Type B pancreatic cell (in vitro differentiated cells): ENCODE data around the gene BPGM. TPM values are rescaled to one million over a fixed set of nuclear protein-coding genes. Genes with fewer than 3 reads are reported as not detected.

Source experiments
- DNase-seq: peaks from one replicate; pipeline ENCODE4 v3.0.0; 2021; ENCODE audit warnings: mixed read lengths; ENCODE audit not compliant: unreplicated experiment; ENCODE audit errors: extremely low spot score
- H3K27ac Mint-ChIP-seq: 2 replicates; pipeline ENCODE4 v1.8.0; 2021; ENCODE audit warnings: mild to moderate bottlenecking, mixed read lengths
- H3K27me3 Mint-ChIP-seq: 2 replicates; pipeline ENCODE4 v1.8.0; 2021; ENCODE audit warnings: mixed read lengths
- H3K36me3 Mint-ChIP-seq: 2 replicates; pipeline ENCODE4 v1.8.0; 2021; ENCODE audit warnings: mixed read lengths
- H3K4me1 Mint-ChIP-seq: one replicate; pipeline ENCODE4 v1.8.0; 2021; ENCODE audit warnings: mixed read lengths; ENCODE audit not compliant: unreplicated experiment
- H3K4me3 Mint-ChIP-seq: 2 replicates; pipeline ENCODE4 v1.8.0; 2021; ENCODE audit warnings: mild to moderate bottlenecking, mixed read lengths
- H3K9me3 Mint-ChIP-seq: 2 replicates; pipeline ENCODE4 v1.8.0; 2021; ENCODE audit warnings: mixed read lengths
- CTCF ChIP-seq: fragments of 200-600 bp; sonication (generic); conservative IDR thresholded peaks from 2 replicates; pipeline ENCODE4 v1.5.0; 2021; ENCODE audit warnings: antibody characterized with exemption, mild to moderate bottlenecking
- total RNA-seq: library from RNA; stranded (reverse); gene quantifications from 2 replicates; pipeline ENCODE4 v1.2.1, GENCODE V29; 2021; ENCODE audit warnings: low replicate concordance

BPGM gene
- total RNA-seq, 1 donor from 2014 or later: 19.6 TPM

- no peaks in the 10 kb centered on the region for H3K27me3 Mint-ChIP-seq
- no peaks in the 10 kb centered on the region for H3K9me3 Mint-ChIP-seq
- H3K4me3 Mint-ChIP-seq: peak overlapping the region; percentile 78
- no peak for TF ChIP-seq CTCF
- no peak for DNase-seq
- H3K4me1 Mint-ChIP-seq: peaks cover 17% of the 10 kb centered on the region
- H3K36me3 Mint-ChIP-seq: no peaks in the 10 kb centered on the region
- peak overlapping the region; percentile 40 for H3K27ac Mint-ChIP-seq
Measured at GRCh38 chr7:134649226-134649775, 2.6 kb downstream of the BPGM start.

- Mint-ChIP-seq H3K4me1 (peaks cover 14% of the 10 kb centered on the region), H3K4me3 (no peak overlapping the region), H3K9me3 (no peaks in the 10 kb centered on the region), H3K36me3 (peaks cover 4% of the 10 kb centered on the region), H3K27me3 (no peaks in the 10 kb centered on the region), H3K27ac (no peak overlapping the region)
- TF ChIP-seq CTCF: no peak
- DNase-seq: no peak
Measured at GRCh38 chr7:134651991-134652390, 5.3 kb downstream of the BPGM start.

- Mint-ChIP-seq H3K9me3 (no peaks in the 10 kb centered on the region), H3K36me3 (peaks cover 4% of the 10 kb centered on the region), H3K4me1 (peaks cover 18% of the 10 kb centered on the region), H3K4me3 (no peak overlapping the region), H3K27me3 (no peaks in the 10 kb centered on the region), H3K27ac (no peak overlapping the region)
- TF ChIP-seq CTCF: no peak
- DNase-seq: no peak
Measured at GRCh38 chr7:134654104-134654775, 7.6 kb downstream of the BPGM start.

GRCh38 chr7:134657526-134657925 lies 10.9 kb downstream of the BPGM start:
- no peak for DNase-seq
- Mint-ChIP-seq H3K27me3 (no peaks in the 10 kb centered on the region), H3K4me1 (peaks cover 12% of the 10 kb centered on the region), H3K9me3 (no peaks in the 10 kb centered on the region), H3K27ac (no peak overlapping the region), H3K4me3 (no peak overlapping the region), H3K36me3 (peaks cover 14% of the 10 kb centered on the region)
- no peak for TF ChIP-seq CTCF

GRCh38 chr7:134660242-134660785 lies 13.7 kb downstream of the BPGM start:
- Mint-ChIP-seq H3K36me3 (peaks cover 22% of the 10 kb centered on the region), H3K27me3 (no peaks in the 10 kb centered on the region), H3K4me3 (no peak overlapping the region), H3K27ac (no peak overlapping the region), H3K4me1 (peaks cover 12% of the 10 kb centered on the region), H3K9me3 (no peaks in the 10 kb centered on the region)
- TF ChIP-seq CTCF: no peak
- DNase-seq: no peak
